Upper lobe of left lung (tissue), 6 donors: ENCODE data around the gene CDH22. TPM values are rescaled to one million over a fixed set of nuclear protein-coding genes. Genes with fewer than 3 reads are reported as not detected.

Experiments used
- ATAC-seq, 2 donors: fragments of 200-7000 bp; cut with Tn5 transposase; one replicate each; pipeline ENCODE4 v1.9.1; 2022; ENCODE audit warnings: mild to moderate bottlenecking in 2 of 2, moderate library complexity in 2 of 2; ENCODE audit not compliant: low FRiP score in 2 of 2
- DNase-seq, 2 donors: peaks; one replicate each; pipeline ENCODE4 v3.0.0-alpha.2; 2019 to 2020
- H3K27ac ChIP-seq, 4 donors: fragments of 200-600 bp; sonication (generic); one replicate each; pipeline ENCODE4 v1.5.1; 2016 to 2019
- H3K27me3 ChIP-seq, 4 donors: fragments of 200-600 bp; sonication (generic); one replicate each; pipeline ENCODE4 v1.5.1; 2017 to 2019
- H3K36me3 ChIP-seq, 4 donors: fragments of 200-600 bp; sonication (generic); one replicate each; pipeline ENCODE4 v1.5.1; 2016 to 2019
- H3K4me1 ChIP-seq, 4 donors: fragments of 200-600 bp; sonication (generic); one replicate each; pipeline ENCODE4 v1.5.1; 2018 to 2019
- H3K4me3 ChIP-seq, 4 donors: fragments of 200-600 bp; sonication (generic); one replicate each; pipeline ENCODE4 v1.5.1; 2017 to 2019; ENCODE audit warnings: mild to moderate bottlenecking in 2 of 4, moderate library complexity in 1 of 4
- H3K9me3 ChIP-seq, 4 donors: fragments of 200-600 bp; sonication (generic); one replicate each; pipeline ENCODE4 v1.5.1; 2018 to 2019
- EP300 ChIP-seq, 4 donors: sonication (generic); formaldehyde crosslinking; IDR thresholded peaks; one replicate each; pipeline ENCODE4 v1.5.1; 2017; ENCODE audit warnings: antibody characterized with exemption in 4 of 4, control low read depth in 2 of 4
- POLR2A ChIP-seq, 4 donors: fragments of 450-650 bp; IDR thresholded peaks; one replicate each; pipeline ENCODE4 v1.5.1; 2016 to 2017; ENCODE audit warnings: antibody characterized with exemption in 4 of 4, mild to moderate bottlenecking in 2 of 4
- POLR2AphosphoS5 ChIP-seq, 2 donors: sonication (generic); formaldehyde crosslinking; IDR thresholded peaks; one replicate each; pipeline ENCODE4 v1.5.1; 2017; ENCODE audit warnings: antibody characterized with exemption in 2 of 2
- WGBS, 2 donors: methylation state at CpG; one replicate each; pipeline ENCODE4 v1.1.5; 2017 to 2018; 5-methylcytosine and 5-hydroxymethylcytosine counted together
- total RNA-seq, 6 donors: library from RNA; depleted of rRNA in 4 of 6; stranded (reverse); fragments of >200 nt in 4 of 6; gene quantifications; one replicate each; pipeline versions ENCODE4 v1.1.0 to v1.2.1, GENCODE V29; 2016 to 2021
- TF ChIP-seq, protein P1 (sequence below), 6 experiments: fragments of 450-650 bp in 4 of 6; fragments of 200-600 bp in 2 of 6; sonication (generic) in 2 of 6; IDR thresholded peaks; one replicate each; pipeline ENCODE4 v1.5.1; 2016 to 2019; ENCODE audit warnings: antibody characterized with exemption in 6 of 6
- donor health status: DM: no; HTN: no; CAD: no; lungs with moderate emphysema.
- donor health status: DM: no; HTN: yes; CAD: no; lungs with severe emphysema.

The CDH22 gene
- total RNA-seq, 6 donors from 2014 or later: 0.10 to 0.40 (median 0.24) TPM; not detected in 2

DNA sequence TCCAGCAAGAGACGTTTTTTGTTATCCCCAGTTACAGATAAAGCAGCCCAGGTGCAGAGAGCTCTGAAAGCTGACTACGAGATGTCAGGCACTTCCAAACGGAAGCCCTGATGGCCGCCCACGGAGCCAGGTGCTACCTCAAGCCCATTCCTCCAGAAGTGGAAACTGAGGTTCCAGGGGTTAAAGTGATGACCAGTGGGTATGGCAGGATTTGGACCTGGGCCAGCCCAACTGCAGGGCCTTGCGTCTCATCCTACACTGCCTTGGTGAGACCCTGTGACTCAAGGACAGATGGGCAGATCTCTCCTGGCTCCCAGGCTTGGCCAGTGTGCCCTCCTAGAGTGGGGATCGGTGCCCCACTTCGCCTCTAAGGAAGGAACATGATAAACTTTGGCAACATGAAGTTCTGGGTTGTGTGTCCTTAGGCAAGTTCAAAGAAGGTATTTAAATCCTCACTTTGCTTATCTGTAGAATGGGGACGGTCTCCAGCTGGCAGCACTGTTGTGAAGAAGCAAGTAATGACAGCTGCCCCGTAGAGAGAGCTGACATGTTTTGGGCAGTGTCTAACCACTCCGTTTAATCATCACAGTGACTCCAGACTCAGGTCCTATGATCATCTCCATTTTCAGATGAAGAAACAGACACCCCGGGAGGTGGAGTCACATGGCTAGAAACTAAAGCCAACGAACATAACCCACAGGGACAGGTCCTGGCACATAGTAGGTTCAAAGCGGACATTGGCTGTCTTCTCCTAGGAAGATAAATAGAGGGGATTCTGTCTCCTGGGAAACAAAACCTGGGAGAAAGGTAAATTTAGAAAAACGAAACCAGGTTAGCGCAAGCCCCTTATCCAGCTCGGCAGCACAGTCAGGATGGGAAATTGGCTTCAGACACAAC lies 34.4 kb upstream of the CDH22 start:
- ATAC-seq (no peak), DNase-seq (no peak)
- no peak for TF ChIP-seq EP300 (IDR thresholded peaks at IDR 0.05)
- no peak for TF ChIP-seq POLR2A (IDR thresholded peaks at IDR 0.05)
- no peak for TF ChIP-seq POLR2AphosphoS5 (IDR thresholded peaks at IDR 0.05)
- TF ChIP-seq, protein P1, sequence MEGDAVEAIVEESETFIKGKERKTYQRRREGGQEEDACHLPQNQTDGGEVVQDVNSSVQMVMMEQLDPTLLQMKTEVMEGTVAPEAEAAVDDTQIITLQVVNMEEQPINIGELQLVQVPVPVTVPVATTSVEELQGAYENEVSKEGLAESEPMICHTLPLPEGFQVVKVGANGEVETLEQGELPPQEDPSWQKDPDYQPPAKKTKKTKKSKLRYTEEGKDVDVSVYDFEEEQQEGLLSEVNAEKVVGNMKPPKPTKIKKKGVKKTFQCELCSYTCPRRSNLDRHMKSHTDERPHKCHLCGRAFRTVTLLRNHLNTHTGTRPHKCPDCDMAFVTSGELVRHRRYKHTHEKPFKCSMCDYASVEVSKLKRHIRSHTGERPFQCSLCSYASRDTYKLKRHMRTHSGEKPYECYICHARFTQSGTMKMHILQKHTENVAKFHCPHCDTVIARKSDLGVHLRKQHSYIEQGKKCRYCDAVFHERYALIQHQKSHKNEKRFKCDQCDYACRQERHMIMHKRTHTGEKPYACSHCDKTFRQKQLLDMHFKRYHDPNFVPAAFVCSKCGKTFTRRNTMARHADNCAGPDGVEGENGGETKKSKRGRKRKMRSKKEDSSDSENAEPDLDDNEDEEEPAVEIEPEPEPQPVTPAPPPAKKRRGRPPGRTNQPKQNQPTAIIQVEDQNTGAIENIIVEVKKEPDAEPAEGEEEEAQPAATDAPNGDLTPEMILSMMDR (IDR thresholded peaks at IDR 0.05): no peak
- H3K27me3 ChIP-seq: peaks cover 0 to 15% (median 7%) of the 10 kb centered on the region in 4 donors
- H3K4me3 ChIP-seq: no peak overlapping the region
- no peak overlapping the region for H3K27ac ChIP-seq
- H3K4me1 ChIP-seq: peaks cover 7 to 13% (median 11%) of the 10 kb centered on the region in 4 donors
- H3K36me3 ChIP-seq: peaks cover 0 to 12% (median 3%) of the 10 kb centered on the region in 4 donors
- no peaks in the 10 kb centered on the region for H3K9me3 ChIP-seq
- WGBS, 2 donors: 44 to 52% methylated on average over 13 to 17 of the region's 17 CpGs

DNA sequence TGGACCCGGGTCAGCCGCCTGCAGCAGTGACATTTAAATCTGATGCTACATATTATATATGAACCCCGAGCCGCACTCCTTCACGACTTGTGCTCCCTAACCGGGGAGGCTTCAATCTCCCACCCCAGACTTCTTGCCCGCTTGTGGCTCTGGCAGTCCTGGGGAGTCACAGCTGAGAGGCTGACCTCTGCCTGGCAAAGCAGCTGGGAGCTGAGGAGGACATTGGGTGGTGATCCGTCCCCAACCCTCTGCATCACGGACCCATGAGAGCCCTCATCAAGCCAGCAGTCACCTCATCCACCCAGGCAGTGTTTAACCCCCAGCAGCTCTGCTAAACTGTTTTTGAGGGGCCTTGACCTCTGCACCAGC lies 33.7 kb upstream of the CDH22 start:
- no peak overlapping the region for H3K27ac ChIP-seq
- peaks cover 7 to 13% (median 11%) of the 10 kb centered on the region in 4 donors for H3K4me1 ChIP-seq
- H3K36me3 ChIP-seq: peaks cover 0 to 9% (median 0%) of the 10 kb centered on the region in 4 donors
- peaks cover 0 to 15% (median 7%) of the 10 kb centered on the region in 4 donors for H3K27me3 ChIP-seq
- ATAC-seq: no peak
- no peak for DNase-seq
- no peaks in the 10 kb centered on the region for H3K9me3 ChIP-seq
- WGBS, 2 donors: 46 to 49% methylated on average over 8 to 9 of the region's 9 CpGs
- no peak overlapping the region for H3K4me3 ChIP-seq
- no peak for TF ChIP-seq EP300 (IDR thresholded peaks at IDR 0.05)
- no peak for TF ChIP-seq POLR2AphosphoS5 (IDR thresholded peaks at IDR 0.05)
- TF ChIP-seq, protein P1 (IDR thresholded peaks at IDR 0.05): no peak

DNA sequence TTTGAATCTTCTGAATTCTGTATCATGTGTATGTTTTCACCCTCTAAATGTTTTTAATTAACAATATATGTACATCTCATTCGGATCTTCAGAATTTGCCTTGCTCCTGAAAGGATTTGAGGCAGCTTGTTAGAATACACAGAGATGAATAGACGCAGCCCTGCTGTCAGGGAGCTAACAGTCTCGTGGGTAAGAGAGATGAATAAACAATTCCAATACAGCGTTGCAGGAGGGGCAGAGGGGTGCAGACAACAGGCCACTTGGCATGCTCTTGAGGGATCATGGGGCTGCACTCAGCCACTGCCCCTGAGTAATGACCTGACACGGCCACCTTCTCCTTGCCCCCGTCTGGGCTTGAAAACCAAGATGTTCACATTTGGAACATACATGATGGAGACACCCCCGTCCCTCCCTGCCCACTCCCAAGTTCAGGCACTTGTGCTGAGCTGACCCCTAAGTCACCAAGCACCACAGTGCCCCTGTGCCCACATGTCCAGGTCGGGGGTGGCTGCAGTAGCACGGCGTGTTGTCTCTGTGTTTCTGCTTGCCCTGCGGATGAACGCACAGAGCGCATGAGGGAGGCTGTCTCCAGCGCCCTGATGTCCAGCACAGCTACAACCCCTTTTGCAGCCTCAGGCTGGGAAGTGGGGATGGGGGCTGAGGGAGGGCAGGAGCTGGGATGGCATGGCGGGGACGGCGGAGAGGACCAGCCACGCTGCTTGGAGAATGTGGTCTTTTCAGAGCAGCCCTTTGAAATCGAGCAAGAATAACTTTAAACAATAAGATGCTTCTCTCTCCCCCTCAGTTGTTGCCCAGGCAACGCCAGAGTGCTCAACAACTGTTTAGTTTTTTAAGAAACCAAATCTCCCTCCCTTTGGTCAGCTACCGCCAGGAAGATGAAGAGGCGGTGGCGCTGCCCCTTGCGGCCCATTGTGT lies 33.0 kb upstream of the CDH22 start:
- DNase-seq: no peak
- peaks cover 0 to 15% (median 7%) of the 10 kb centered on the region in 4 donors for H3K27me3 ChIP-seq
- ATAC-seq: no peak
- H3K4me3 ChIP-seq: no peak overlapping the region
- H3K4me1 ChIP-seq: peaks cover 7 to 13% (median 11%) of the 10 kb centered on the region in 4 donors
- H3K27ac ChIP-seq: no peak overlapping the region
- TF ChIP-seq POLR2AphosphoS5 (IDR thresholded peaks at IDR 0.05): no peak
- no peak for TF ChIP-seq EP300 (IDR thresholded peaks at IDR 0.05)
- TF ChIP-seq POLR2A (IDR thresholded peaks at IDR 0.05): no peak
- TF ChIP-seq, protein P1 (IDR thresholded peaks at IDR 0.05): no peak
- 42 to 46% methylated on average over 21 to 22 of the region's 24 CpGs for WGBS, 2 donors
- peaks cover 0 to 7% (median 0%) of the 10 kb centered on the region in 4 donors for H3K36me3 ChIP-seq
- no peaks in the 10 kb centered on the region for H3K9me3 ChIP-seq

DNA sequence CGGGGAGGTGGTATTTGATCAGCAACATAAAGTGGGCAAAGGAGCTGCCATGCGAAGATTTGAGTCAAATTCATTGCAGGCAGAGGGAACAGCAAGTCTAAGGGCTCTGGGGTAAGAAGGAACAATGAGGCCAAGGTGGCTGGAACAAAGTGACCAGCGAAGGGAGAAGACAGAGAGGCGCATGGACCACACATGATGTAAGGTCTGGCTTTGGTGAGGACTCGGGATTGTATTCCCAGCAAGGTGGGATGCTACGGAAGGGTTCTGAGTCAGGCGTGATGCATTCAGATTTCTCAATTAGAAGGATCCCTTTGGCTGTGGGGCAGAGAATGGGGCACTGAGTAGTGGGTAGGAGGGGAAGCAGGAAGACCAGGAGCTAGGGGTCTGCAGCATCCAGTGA lies 30.7 kb upstream of the CDH22 start:
- Histone ChIP-seq H3K4me3 (no peak overlapping the region), H3K27ac (no peak overlapping the region), H3K27me3 (peaks cover 0 to 15% (median 8%) of the 10 kb centered on the region in 4 donors), H3K9me3 (no peaks in the 10 kb centered on the region), H3K4me1 (peaks cover 7 to 13% (median 11%) of the 10 kb centered on the region in 4 donors), H3K36me3 (no peaks in the 10 kb centered on the region)
- ATAC-seq (no peak), DNase-seq (no peak)
- WGBS, 2 donors: 75 to 81% methylated on average over 7 of the region's 7 CpGs
- TF ChIP-seq EP300 (IDR thresholded peaks at IDR 0.05): no peak
- TF ChIP-seq, protein P1 (IDR thresholded peaks at IDR 0.05): no peak
- no peak for TF ChIP-seq POLR2AphosphoS5 (IDR thresholded peaks at IDR 0.05)
- TF ChIP-seq POLR2A (IDR thresholded peaks at IDR 0.05): no peak
